AG04449 (cell line): ENCODE data around the gene BAIAP2L1.

Source experiments
- CTCF ChIA-PET: fragments of 350-600 bp; formaldehyde crosslinking; extraction: SDS; loops from one replicate; lab custom pipeline; 2021; ENCODE audit warnings: antibody characterized with exemption; lab: Yijun Ruan, JAX
- POLR2A ChIA-PET: fragments of 400-600, 350-600 bp; formaldehyde crosslinking; extraction: SDS; loops from one replicate; lab custom pipeline; 2020; ENCODE audit warnings: antibody characterized with exemption, inconsistent platforms; lab: Yijun Ruan, JAX
- DNase-seq: peaks from one replicate; pipeline ENCODE4 v3.0.0-alpha.2; 2010; ENCODE audit warnings: low read depth, low spot score
- H3K4me3 ChIP-seq: 2 replicates; pipeline ENCODE4 v1.5.1; 2011; ENCODE audit warnings: low read depth, mild to moderate bottlenecking, control low read depth, low read length
- CTCF ChIP-seq: IDR thresholded peaks from one replicate; pipeline ENCODE4 v1.5.1; 2011; ENCODE audit warnings: mild to moderate bottlenecking, moderate library complexity, low read length, control low read depth, inconsistent platforms; ENCODE audit not compliant: insufficient read depth; ENCODE audit errors: missing control alignments

The BAIAP2L1 gene

GRCh38 chr7:98374285-98374680, 26.6 kb downstream of the BAIAP2L1 start:
- ChIA-PET CTCF (interaction anchor here (1.2 kb wide), 1 partner anchor 48 kb away, joined by 3 read pairs; no protein-coding TSS in a partner anchor), POLR2A (no interaction called here)
- no peak overlapping the region for H3K4me3 ChIP-seq
- no peak for TF ChIP-seq CTCF
- no peak for DNase-seq

GRCh38 chr7:98372993-98373392, 27.9 kb downstream of the BAIAP2L1 start:
- POLR2A ChIA-PET = no interaction called here
- H3K4me3 ChIP-seq = no peak overlapping the region
- no peak for TF ChIP-seq CTCF
- CTCF ChIA-PET = interaction anchor here (1.2 to 2.7 kb wide), 4 partner anchors 9 to 78 kb away, joined by 5 to 8 read pairs (median 6); partner anchors contain the start of gene BAIAP2L1
- DNase-seq = peak; percentile 42

- ChIA-PET CTCF (interaction anchor here (0.6 to 1.9 kb wide), 2 partner anchors 8 to 402 kb away, joined by 3 to 8 read pairs; no protein-coding TSS in a partner anchor), POLR2A (no interaction called here)
- H3K4me3 ChIP-seq = no peak overlapping the region
- no peak for DNase-seq
- TF ChIP-seq CTCF = no peak
These were observed 31.2 kb downstream of the BAIAP2L1 start for GRCh38 chr7:98369726-98370125.

- ChIA-PET POLR2A (interaction anchor here (0.7 kb wide), 1 partner anchor 27 kb away, joined by 3 read pairs; no protein-coding TSS in a partner anchor), CTCF (interaction anchor here (0.7 to 0.9 kb wide), 2 partner anchors 12 to 99 kb away, joined by 3 to 4 read pairs; no protein-coding TSS in a partner anchor)
- TF ChIP-seq CTCF = no peak
- no peak for DNase-seq
- H3K4me3 ChIP-seq = no peak overlapping the region
These were observed 32.2 kb downstream of the BAIAP2L1 start for GRCh38 chr7:98368716-98369115.

GRCh38 chr7:98366562-98366938, 34.3 kb downstream of the BAIAP2L1 start:
- no peak overlapping the region for H3K4me3 ChIP-seq
- ChIA-PET CTCF (interaction anchor here (0.8 kb wide), 1 partner anchor 35 kb away, joined by 3 read pairs; the partner anchor contains the start of gene BAIAP2L1), POLR2A (no interaction called here)
- TF ChIP-seq CTCF = no peak
- DNase-seq = no peak

- POLR2A ChIA-PET = no interaction called here
- TF ChIP-seq CTCF = no peak
- CTCF ChIA-PET = interaction anchor here (1.0 kb wide), 1 partner anchor 12 kb away, joined by 3 read pairs; no protein-coding TSS in a partner anchor
These were observed 34.9 kb downstream of the BAIAP2L1 start for GRCh38 chr7:98365863-98366561.

More at GRCh38 chr7:98365863-98366561, 34.9 kb downstream of the BAIAP2L1 start:
- H3K4me3 ChIP-seq = no peak overlapping the region
- DNase-seq = no peak
